Measurements from ENCODE around the gene PECR.

PECR gene

DNA sequence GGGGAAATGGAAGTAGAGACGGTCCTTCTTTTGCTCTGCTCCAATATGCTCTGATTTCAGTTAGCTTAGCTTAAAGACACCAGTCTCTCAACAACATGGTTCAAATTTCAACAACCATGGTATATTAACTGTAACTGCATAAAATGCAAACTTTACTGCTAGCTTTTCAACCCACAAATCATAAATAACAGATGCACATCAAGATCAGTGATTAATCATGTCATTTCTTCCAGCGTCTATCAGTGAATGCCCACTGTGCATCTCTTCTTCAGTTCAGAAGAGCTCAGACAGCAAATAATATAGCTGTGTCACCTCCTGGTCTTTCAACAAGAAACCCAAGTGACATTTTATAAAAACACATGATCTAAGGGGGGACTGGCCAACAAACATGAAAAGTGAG is 12.6 kb downstream of the PECR start:
- no peak for DNase-seq

DNA sequence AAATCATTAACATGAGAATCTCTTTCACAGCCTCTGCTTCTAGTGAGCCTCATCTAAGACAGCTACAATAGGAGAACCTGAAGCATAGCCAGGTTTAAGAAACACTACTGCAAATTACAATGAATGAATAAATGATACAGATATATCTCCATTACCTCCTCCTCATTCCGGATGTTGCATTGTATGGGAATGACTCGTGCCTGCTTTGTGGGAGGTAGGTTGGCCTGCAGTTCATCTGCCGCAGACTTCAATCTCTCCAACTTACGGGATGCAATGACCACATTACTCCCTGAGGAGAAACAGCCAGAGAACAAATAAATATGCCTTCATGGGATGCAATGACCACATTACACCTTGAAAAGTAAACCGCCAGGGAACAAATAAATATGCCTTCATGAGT is 15.4 kb downstream of the PECR start:
- DNase-seq, result no peak

DNA sequence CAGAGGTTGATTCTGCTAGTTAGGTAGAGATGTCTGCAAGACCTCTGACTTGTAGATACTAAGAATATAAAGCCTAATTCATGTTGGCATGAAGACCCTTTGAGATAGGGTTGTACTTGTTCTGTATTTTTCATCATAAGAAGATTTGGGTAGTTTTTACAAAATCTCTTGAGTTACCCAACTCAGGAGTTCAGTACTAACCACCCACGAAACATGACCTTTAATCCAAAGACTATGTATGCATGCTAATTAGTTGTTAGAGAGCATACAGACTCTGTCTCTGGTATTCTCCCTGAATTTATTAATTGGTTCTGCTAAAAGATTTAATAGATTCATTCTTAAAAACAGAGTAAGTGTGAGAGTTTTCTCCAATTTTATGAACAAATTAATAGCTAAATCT is 16.9 kb downstream of the PECR start:
- no peak for DNase-seq

- peak; percentile 3 for DNase-seq
Observed at GRCh38 chr2:216064014-216064630, 17.5 kb downstream of the PECR start.

GRCh38 chr2:216059233-216059834 is 22.3 kb downstream of the PECR start:
- no peak for DNase-seq

DNA sequence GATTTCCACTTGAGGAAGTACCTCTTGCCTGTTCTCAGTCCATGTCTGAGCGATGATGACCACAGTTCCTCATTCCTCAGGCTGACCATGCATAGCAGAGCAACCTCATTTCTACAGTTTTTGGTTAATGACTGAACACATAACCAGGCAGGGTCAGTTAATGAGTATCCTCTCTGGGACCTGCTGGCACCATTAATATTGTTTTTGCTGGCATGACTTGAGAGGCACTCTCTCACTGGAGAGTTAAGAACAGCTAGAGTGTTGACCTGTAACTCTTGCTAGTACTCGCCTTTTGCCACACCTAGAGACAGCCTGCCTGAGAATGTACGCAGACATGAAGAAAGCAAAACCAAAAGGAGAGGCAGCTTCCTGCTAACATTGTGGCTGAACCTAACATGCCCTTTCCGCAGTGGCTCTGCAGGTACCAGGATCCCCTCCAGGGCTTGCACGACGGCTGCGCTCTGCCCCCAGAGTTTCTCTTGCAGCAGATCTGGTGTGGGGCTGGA is 23.9 kb downstream of the PECR start:
- no peak for DNase-seq

DNA sequence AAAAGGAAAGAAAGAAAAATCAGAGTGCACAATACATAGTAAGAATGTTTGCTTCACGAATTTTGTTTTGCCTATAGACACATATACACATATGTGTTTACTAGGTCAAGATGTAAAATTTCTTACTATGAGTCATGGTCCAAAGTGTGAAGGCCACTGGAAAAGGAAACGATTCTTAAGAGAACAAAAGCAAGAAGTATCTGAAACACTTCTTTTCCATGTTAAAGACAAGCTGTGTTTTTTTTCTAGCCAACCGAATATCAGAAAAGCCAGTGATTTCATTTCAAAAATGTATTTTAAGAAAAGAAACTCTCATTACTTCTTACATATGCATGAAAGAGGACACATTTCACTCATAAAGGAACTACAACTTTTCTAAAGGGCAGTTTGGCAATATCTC is 24.9 kb downstream of the PECR start:
- DNase-seq, result no peak

GRCh38 chr2:216055680-216056079 is 25.9 kb downstream of the PECR start:
- no peak for DNase-seq

DNA sequence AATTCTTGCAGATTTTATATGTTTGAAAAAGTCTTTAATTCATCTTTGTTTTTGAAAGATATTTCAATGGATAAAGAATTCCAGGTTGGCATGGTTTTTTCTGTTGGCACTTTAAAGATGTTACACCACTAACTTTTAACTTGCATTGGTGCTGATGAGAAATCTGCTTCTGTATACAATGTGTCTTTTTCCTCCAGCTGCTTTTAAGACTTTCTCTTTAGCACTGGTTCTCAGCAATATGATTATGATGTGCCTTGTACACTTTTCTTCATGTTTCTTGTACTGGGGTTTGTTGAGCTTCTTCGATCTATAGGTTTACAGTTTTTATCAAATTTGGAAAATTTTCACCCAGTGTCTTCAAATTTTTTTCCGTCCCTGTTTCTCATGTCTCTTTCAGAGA is 29.2 kb downstream of the PECR start:
- DNase-seq, result no peak

- DNase-seq, result no peak
Observed at GRCh38 chr2:216051350-216051749, 30.3 kb downstream of the PECR start.

DNA sequence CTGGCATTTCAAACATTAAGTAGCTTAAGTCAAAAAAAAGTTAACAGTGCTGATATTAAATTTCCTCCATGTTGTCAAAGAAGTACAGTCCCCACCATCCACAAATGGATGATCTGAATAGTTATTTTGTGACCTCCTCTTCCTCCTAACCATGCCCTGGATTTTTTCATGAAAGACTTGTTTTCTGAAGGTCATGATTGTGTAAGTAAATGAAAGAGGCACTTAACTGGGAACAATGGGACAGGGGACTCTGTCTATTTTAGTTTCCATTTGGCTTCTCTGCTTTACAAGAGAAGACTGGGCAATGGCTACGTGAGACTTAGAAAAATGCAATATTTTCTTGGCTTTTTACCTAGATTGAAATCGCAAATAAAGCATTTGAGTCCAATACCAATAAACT is 32.2 kb downstream of the PECR start:
- no peak for DNase-seq

- DNase-seq, result no peak
Observed at GRCh38 chr2:216047397-216047796, 34.2 kb downstream of the PECR start.

DNA sequence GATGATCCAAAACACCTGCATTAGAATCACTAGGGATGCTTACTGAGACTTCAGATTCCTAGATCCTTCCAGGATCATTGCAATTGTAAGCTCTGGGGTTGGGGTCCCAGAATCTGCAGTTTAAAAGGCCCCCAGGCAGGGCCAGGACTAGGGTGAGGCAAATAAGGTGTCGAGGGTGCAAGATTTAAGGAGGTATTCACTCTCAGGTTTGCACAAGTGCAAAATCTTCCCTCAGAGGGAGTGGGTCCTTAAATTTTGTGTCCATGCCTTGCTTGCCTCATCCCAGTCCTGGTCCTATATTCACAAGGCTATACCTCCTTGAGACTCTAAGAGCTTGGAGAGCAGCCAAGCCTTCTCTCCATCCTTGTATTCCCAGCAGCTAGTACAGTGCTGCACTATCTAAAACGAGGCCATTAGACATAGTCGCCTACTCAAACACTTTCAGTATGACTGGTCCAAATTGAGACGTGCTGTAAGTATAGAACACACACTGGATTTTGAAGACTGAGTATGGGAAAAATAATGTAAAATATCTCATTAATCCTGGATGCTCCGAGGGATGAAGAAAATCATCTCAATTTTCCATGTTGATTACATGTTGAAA is 36.6 kb downstream of the PECR start:
- DNase-seq, result no peak

DNA sequence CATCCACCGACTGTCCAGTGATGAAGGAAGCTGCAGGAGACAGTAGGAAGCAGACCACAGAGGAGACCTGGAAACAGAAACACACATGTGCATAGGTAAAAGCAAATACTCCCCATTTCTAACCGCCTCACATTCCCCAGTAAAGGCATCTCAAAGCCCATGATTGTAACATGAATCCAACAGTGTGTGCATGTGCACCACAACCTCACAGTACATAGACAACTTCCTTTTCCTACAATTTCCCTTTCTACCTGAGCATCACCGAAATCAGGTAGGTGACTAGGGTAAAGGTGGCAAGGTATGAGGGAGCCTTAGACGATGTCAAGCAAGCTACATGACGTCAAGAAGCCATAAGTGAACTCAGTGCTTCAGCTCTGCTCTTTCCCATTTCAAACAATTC is 37.7 kb downstream of the PECR start:
- DNase-seq, result no peak

DNA sequence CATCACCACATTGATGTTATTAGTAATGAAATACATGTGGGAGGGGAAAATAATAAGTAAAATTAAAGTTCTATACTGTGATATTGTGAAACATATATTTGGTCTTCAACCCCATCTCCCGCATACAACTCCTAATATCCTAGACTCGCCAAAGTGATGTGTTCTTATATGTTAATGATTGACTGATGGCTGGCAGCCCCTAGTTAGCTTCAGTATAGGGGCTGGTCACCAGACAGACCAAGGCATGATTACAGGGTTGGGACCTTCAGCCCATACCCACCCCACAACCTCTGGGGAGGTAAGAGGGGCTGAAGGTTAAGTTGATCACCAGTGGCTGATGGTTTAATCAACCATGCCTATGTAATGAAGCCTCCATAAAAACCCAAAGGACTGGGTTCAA is 40.2 kb downstream of the PECR start:
- DNase-seq, result no peak

DNA sequence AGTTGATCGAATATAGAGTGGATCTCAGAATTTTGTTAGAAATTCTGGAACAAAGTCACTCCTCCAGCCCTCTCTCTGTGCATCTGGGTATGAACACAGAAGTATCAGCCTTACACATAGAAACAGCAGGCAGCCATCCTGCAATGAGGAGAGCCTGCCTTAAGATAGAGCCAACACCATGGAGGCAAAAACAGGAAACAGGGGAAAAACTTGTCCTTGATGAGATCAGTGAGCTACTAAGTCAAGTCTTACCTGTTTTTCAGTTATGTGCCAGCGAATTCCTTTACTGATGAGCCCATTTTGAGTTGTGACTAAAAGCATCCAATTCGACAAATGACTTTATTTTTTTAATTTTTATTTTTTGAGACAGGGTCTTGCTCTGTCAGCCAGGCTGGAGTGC is 41.7 kb downstream of the PECR start:
- no peak for DNase-seq

DNA sequence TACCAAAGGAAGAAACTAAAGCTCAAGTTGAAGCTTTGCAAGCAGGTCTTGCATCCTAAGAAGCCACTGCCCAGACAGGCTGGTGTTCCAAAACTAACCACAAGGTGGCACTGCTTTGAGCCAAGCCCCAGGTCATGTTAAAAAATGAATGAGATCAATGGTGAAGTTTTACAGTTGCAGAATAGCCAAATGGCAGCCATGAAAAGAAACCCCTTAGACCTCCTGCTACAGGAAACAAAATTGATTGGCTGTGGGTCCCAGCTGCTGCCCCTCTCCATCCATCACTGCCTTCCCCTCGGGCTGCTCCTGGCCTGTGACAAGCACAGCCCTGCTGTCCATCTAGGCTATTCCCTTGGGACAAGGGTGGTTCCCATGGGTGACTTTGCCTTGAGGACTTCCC is 47.5 kb downstream of the PECR start:
- DNase-seq, result peak; percentile 79

- no peak for DNase-seq
Observed at GRCh38 chr2:216033403-216033802, 48.2 kb downstream of the PECR start.

GRCh38 chr2:216031960-216032689 is 49.5 kb downstream of the PECR start:
- DNase-seq, result no peak

DNA sequence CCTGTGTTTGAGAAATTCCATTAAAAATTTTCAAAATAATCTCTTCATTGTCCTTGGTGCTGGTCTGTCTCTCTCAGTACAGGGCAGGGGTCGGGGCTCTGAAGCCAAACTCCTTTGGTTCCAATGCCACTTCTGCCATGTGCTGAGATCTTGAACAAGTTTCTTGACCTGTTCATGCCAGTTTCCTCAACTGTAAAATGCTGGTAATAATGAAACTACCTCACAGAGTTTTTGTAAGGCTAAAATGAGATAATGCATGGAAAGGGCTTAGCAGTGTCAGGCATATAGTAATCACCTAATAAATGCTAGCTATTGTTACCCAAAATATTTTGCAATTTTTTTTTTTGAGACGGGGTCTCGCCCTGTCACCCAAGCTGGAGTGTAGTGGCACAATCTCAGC is 51.4 kb downstream of the PECR start:
- DNase-seq, result no peak

GRCh38 chr2:216029416-216030129 is 52.0 kb downstream of the PECR start:
- no peak for DNase-seq

DNA sequence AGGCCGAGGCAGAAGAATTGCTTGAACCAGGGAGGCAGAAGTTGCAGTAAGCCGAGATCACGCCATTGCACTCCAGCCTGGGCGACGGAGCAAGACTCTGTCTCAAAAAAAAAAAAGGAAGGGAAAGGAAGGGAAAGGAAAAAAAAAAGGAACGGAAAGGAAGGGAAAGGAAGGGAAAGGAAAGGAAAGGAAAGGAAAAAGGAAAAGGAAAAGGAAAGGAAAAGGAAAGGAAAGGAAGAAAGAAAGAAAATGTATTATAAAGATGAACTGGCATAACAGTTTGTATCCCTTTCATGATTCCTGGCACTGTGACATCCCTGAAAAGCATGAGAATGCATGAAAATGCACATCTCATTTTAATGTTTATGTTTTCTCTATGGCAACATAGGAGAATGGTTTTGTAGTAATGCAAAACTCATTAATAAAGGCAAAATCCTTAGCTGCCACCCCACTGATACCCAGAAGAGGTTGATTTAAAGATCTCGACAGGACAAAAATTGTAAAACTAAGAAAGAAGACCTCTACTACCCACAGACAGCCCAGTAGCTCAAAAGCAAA is 56.8 kb downstream of the PECR start:
- DNase-seq, result no peak

Data from retina (tissue), 1 donor.